HG03139 (cell line): ENCODE measurements around the gene DSG3.
"Not testable (repeated sequence)": the region's sequence is repeated elsewhere in the genome, so short reads cannot be mapped to it uniquely, and the experiment has no call there.

ENCODE experiments used
- ATAC-seq: cut with Tn5 transposase; IDR thresholded peaks from one replicate; pipeline ENCODE4 v1.9.1; 2021; ENCODE audit not compliant: unreplicated experiment

The DSG3 gene

DNA sequence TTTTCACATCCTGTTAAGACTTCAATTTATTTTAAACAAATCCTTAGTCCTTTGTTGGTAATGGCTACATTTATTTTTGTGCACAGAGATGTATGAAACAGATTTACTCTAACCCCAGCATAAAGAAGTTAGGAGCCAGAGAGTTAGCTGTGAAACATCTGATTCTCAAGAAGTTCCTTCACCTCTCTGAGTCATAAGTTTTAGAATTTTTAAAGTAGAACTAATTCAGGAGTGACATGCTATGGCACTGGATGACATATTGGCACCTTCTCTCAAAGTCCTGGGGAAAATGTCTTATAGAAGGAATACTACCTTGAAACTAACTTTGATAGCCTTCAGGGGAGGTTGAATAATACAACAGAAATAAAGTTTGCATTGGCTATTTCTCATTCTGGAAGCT, 44.0 kb downstream of the DSG3 start:
- no peak for ATAC-seq

DNA sequence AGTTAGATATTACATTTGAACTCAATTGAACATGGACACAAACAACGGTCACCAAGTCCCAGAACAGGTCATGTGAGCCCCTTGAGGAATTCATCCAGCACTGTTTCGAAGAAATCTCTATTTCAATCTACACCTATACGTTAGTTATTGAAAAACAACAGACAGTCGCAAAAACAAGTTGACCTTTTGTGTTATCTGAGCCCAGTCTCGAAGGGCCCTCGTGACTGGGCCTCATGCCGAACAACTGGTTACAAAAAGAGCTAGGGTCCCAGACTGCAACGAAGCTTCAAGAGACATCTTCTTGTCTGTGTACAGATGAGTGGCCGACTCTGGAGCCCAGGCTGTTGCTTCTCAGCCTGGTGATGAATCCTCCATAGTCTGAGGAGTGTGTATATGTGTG, 45.1 kb downstream of the DSG3 start:
- no peak for ATAC-seq

DNA sequence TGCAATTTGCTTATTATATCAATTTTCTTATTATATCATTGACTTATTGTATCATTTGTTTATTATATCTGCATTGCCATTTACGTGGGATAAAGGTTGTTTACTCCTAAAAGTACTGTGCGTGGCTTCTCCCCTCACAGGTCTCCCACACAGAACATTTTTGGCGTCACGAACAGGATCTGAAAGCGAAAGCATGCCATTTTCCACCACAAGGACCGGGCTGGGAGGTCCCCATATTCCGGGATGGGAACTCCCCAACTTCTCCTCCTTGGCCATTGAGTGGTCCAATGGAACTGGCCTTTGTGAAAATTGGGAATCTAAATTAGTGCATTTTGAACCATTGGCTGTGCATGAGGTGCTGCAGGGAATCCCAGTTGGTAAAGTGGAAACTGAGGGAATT, 45.6 kb downstream of the DSG3 start:
- no peak for ATAC-seq

DNA sequence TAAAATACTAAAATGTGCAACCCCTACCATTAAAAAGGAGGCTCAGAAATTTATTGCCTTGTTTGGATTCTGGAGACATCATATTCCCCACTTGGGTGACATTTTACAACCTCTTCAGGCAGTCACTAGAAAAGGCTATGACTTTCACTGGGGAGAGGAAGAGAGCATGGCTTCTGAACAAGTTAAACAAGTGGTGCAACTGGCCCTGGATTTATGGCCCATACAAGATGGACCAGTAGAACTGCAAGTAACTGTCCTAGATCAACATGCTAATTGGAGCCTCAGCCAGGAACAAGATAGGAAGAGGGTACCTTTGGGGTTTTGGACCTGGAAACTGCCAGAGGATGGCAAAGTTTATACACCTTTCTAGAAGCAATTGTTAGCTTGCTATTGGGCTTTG, 46.4 kb downstream of the DSG3 start:
- ATAC-seq = no peak

DNA sequence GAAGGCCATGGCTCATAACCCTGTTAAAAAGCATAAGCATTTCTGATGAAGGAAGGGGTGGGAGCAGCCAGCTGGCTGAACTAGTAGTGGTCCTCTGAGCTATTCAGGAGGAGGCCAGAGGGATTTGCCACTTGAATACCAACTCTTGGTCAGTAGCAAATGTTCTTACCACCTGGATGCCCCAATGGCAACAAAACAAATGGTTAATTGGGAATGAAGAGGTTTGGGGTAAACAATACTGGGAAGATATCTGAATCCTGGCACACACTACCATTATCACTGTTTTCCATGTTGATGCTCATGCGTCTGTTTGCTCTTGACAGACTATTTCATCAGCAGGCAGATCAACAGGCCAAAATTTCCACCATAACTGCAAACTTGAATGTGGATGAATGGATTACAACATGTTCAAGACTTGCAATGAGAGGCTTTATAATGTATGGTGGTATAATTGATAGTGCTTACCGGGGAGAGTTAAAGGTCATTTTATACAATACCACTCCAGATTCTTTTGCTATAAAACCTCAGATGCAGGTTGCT, 47.2 kb downstream of the DSG3 start:
- not testable (repeated sequence) for ATAC-seq

DNA sequence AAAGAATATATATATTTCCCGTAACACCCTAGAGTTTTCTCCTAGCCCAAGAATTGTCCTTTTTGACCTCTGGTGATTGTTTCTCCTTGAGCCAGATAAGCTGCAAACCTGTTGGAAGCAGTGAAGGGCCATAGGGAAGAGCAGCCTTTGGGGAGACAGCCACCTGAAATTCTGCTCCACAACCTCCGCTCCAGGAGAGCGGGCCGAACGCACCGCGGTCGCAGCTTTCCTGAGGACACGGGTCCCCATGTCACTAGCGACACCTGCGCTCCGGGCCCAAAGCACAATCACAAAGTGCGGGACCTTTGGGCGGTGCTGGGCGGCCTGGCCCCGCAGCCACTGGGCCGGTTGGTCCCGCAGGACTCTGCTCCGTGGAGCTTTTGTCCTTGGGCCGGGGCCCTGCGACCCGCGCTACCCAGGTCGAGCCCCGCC, 49.9 kb downstream of the DSG3 start:
- no peak for ATAC-seq

DNA sequence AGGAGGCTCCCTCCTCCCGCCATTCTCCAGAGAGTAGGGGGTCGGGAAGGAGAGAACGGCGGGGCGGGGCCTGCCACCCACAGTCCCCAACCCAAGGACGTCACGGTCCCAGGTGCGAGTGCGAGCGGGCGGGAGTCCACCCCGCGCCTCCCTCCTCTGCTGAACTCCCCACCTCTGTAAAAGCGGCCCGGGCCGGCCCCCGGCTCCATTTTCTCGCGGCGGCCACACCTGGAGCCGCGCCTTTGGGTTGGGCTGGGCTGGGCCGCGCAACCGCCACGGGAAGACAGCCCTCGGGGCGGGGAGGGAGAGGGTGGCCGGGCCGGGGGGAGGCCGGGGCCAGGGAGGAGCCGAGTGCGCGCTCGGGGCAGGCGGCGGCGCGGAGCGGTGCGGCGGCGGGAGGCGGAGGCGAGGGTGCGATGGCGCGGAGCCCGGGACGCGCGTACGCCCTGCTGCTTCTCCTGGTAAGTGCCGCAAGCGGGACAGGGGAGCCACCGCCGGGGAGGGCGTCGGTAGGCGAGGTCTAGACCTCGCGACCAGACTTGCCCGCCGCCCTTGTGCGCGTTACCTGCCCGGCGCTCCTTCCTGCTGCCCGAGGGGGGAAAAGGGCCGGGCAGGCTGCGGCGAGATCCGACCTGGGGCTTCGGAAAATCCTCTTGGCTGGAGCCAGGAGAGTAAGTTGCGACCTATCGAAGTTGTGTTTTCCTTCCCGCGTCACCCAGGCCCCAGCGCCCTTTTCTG, 50.5 kb downstream of the DSG3 start, which contains the start of gene DSG2:
Gene DSG2 (plus strand): TSS at position 342 of the 738 bp plus-strand sequence. CDS start 75 bp downstream, at position 417.
- peak; percentile 37 for ATAC-seq

DNA sequence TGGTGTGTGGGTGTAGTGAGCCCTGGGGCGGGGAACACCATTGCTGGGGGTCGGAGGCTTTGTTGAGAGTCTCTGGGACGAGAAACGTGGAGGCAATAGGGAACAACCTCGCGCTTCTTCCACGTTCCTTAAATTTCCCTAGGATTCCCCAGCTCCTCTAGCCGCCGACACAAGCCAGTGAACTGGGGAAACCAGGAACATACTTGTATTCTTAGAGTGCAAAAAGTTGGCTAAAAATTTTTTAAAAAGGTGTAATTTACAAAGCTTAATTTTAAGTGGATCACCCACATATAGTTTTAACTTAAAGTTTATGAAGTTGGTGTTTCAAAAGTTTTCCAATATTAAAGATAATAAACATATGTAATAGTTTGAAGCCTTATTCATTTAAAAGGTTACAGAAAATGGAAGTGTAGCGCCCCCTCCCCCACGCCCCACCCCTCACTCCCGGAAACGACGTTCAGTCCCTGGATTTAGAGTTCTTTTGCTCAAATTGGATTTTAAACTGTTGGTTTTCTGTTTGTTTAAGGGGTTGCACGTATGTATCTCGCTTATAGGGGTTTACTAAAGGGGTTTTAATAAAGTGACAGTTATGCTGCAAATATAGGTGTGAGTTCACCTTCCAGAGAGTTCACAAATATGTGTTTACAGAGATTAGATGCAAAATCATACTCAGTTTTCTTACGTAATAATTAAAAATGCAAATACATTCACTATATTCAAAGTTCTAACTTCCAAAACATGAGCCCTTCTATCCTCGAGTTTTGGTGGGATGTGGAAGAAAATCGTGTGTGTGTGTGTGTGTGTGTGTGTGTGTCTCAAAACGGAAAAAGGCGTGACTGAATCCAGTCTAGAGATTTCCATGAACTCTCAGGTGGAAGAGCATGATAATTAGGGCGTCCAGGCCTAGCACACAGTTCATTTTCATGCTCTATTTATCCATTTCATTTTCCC, 51.3 kb downstream of the DSG3 start:
- no peak for ATAC-seq

DNA sequence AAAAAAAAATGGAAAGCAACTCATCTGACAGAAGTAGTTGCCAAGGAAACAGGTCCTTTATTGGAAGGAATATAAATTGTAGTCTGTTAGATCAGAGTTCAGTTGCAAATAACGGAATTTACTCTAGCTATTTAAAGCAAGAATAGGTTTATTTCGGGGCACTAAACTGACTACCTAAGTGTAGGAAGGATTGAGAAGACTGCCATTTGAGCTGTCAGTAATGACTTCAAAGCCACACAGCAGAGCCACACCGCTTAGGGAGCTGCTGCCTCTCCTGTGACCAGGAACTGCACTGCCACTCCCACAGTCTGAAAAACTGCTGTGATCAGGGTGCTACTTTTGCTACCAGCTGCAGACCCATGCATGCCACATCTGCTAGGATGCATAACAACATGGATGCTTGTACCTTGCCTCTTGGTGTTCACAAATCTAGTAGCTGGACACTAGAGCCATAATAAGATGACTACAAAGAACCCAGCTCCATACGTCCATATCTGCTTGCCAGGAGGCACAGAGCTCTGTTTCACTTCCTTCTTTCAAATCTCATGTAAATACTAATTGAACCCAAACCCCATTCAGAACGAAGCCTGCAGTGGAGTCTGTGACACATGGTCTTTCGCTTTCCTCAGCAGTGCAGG, 52.6 kb downstream of the DSG3 start:
- ATAC-seq = peak; percentile 79

DNA sequence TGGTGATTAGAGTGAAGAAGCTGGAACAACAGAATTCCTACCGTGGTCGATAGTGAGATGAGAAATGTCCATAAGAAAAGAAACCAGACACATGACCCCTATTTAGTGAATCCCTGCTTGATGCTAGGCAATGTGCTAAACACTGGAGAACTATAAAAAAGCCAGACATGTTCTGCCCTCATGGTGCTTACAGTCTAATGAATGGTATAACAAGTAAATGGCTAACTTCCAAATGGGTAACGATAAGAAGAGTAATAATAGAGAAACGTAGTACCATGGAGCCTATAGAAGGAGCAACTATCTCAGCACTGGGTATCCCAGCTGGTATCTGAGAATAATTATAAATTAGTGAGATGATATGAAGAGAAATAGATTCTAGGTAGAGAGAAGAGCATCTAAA, 55.5 kb downstream of the DSG3 start:
- no peak for ATAC-seq

DNA sequence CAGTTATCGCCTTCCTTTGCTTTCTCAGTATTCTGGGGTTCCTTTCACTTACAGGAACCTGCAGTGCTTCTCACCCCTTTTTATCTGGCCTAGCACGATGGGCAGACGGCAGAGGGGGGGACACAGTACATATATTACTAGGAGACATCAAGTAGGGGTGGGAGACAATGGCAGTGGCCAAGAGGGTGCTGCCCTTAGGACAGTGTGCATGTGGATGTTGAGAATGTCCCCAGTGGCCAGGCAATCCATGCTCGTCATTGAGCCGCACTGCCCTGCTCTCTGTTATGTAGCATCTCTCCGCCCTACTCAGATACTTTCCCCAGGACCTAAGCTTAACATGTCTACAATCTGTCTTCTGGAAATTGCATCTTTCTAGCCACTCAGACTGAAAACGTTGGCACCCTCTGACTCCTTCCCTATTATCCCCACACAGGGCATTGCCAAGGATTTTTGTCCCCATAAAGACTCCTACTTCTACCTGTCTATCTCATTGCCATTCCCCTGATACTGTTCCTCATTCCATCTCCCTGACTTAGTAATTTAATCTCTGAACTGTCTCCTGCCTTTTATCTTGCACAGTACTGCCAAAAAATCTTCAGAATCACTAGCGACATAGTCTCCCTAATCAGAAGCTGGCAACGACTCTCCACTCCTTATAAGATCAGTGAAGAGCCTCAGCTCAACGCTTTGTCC, 57.1 kb downstream of the DSG3 start:
- no peak for ATAC-seq

DNA sequence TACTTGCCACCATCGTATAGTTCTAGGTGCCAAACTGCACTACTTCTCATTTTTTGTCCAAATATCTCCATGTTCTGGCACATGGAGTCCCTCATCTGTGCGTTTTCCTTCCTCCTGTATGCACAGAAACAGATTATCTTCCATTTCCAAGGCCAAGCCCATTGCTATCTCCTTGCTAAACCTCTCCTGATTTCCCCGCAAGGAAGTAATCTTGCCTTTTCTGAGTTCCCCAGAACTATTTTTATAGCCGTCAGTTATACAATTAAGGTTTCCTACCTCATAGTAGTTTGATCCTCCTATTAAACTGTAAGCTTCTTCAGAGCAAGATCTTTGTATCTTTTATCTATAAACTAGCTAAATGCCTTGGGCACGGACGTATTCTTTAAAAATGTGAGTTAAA, 57.6 kb downstream of the DSG3 start:
- ATAC-seq = no peak

DNA sequence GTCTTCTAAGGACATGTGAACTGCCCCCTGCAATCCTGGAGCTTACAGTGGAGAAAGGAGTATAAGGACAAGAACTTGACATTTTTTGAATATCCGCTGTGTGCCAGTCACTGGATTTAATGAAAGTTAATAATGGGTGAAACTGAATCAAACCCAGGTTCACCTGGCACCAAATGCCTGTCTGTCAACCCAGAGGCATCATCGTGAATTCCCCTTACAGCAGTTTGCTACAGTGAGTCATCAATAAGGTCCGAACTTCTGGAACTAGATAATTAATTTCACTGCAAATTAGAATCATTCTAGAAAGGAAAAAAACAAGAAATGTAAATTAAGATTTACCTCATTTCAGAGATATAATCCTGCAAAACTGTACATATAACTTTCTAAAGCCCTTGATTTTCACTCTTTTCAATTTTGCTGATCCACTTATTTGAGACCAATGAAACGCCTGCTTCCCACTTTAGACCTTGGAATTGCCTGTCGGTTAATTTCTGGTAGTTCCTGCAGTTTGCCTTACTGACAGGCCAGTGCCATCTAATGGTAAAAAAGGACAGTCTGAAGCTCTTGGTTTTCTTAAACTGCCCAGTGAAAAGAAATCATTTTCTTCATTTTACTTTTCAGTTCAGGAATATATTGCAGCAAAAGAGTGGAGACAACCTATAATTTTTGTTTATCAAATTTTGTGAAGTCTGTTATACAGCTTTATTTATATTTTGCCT, 58.6 kb downstream of the DSG3 start:
- no peak for ATAC-seq

DNA sequence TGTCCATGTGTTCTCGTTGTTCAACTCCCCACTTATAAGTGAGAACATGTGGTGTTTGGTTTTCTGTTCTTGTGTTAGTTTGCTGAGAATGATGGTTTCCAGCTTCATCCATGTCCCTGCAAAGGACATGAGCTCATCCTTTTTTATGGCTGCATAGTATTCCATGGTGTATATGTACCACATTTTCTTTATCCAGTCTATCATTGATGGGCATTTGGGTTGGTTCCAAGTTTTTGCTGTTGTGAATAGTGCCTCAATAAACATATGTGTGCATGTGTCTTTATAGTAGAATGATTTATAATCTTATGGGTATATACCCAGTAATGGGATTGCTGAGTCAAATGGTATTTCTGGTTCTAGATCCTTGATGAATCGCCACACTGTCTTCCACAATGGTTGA, 59.6 kb downstream of the DSG3 start:
- not testable (repeated sequence) for ATAC-seq

DNA sequence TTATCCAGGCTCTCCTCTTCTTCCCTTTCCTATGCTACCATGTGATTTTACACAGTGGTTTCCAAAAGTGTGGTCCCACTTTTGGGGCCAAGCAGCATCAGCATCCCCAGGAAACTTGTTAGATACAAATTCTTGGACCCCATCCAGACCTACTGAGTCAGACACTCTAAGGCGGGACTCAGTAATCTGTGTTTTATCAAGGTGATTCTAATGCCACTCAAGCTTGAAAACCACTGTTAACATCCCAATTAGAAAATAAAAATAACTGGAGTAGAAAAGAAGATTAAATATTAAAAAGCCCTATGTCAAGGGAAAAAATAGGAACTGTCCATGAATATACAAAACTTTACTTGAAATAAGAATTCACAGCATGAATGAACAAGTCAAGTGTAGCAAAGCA, 61.2 kb downstream of the DSG3 start:
- no peak for ATAC-seq

DNA sequence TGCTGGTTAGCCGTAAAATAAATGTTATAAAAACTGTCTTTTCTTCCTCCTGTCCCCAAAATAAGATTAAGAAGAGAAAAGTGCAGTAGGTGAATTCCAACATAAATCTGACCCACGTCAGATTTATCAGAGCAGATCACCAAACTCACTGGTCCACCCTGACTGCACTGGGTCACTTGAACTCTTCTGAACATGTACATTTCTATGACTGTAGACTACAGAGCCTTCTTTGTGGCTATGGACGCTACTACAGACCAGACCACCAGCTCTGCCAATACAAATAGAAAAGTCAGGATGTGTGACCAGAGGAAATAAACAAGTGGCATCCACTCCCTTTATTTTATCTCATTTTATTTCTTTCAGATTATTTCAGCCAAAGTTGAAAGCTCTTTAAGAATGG, 62.0 kb downstream of the DSG3 start:
- no peak for ATAC-seq

DNA sequence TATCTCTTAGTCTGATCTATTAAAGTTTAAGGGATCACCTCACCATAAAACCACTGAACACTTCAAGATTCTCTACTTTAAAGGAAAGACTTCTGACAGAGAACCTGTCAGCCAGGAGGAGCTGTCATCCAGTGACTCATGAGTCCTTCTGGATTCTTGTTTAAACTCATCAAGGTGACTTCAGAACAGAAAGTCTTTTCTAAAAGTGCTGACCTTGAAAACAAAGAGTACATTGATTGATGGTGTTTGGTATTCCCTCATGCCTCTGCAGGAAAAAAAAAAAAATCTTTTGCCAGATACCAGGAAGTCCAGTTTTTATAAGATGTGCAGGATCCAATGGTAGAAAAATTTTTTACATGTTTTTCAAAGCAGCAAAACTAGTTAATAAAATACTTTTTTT, 62.8 kb downstream of the DSG3 start:
- no peak for ATAC-seq

DNA sequence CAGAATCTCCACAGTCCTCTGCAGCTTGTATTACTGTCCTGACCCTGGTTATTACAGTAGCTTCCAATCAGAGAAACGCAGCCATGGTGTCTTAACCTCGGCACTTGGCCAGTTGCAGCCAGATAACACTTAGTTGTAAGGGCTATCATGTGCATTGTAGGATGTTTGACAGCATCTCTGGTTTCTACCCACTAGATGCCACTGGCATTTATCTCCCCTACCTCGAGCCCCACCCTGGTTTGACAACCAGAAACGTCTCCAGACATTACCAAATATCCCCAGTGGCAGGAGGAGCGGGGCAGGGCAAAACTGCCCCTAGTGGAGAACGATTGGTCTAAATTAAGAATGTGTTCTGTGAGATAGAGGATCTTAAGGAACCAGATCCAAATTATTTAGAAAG, 63.6 kb downstream of the DSG3 start:
- no peak for ATAC-seq

DNA sequence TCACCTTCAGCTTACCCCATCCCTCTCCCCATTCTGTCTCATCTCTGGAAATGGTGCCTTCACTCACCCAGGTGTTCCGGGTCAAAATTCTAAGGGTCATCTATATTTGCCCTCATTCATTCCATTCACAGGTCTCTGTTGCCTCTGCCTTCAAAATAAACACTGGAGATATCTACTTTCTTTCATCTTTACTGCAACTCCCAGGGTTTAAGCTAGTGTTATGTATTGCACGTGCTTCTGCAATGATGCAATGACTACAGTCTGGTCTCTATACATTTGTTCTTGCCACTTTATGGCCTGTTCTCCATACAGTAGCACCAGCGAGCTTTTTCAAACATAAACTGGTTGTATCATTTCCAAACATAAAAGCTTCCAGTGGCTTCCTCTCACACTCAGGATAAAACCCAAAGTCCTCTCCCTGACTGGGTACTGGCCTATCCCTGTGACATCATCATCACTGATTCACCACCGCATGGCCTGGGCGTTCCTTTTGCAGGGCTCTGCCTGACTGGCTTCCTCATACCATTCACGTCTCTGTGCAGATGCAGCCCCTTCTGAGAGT, 64.7 kb downstream of the DSG3 start:
- ATAC-seq = no peak
